ENCODE results near the gene ANG.
"Not testable (repeated sequence)": the region's sequence is repeated elsewhere in the genome, so short reads cannot be mapped to it uniquely, and the experiment has no call there.

Gene ANG

GRCh38 chr14:20726531-20726930 is 38.0 kb downstream of the ANG start:
- Histone ChIP-seq H3K4me1 (ENCODE audit: control insufficient read depth, insufficient read depth, low read length) (no peaks in the 10 kb centered on the region), H3K27ac (ENCODE audit: low read depth, low read length) (no peak overlapping the region), H3K9me3 (ENCODE audit: control insufficient read depth, insufficient read depth, low read length) (no peaks in the 10 kb centered on the region), H3K9ac (ENCODE audit: low read depth, low read length) (no peak overlapping the region), H3K36me3 (ENCODE audit: control insufficient read depth, insufficient read depth, low read length) (no peaks in the 10 kb centered on the region), H3K4me3 (ENCODE audit: low read depth, low read length) (no peak overlapping the region), H3K27me3 (ENCODE audit: control insufficient read depth, insufficient read depth, low read length) (no peaks in the 10 kb centered on the region)

GRCh38 chr14:20730891-20731290 is 42.3 kb downstream of the ANG start:
- Histone ChIP-seq H3K36me3 (ENCODE audit: control insufficient read depth, insufficient read depth, low read length) (no peaks in the 10 kb centered on the region), H3K27me3 (ENCODE audit: control insufficient read depth, insufficient read depth, low read length) (peaks cover 5% of the 10 kb centered on the region; the same call in 1 of the 2 replicates), H3K27ac (ENCODE audit: low read depth, low read length) (no peak overlapping the region), H3K9me3 (ENCODE audit: control insufficient read depth, insufficient read depth, low read length) (no peaks in the 10 kb centered on the region), H3K9ac (ENCODE audit: low read depth, low read length) (no peak overlapping the region), H3K4me1 (ENCODE audit: control insufficient read depth, insufficient read depth, low read length) (no peaks in the 10 kb centered on the region; the same call in 1 of the 2 replicates), H3K4me3 (ENCODE audit: low read depth, low read length) (no peak overlapping the region)

- no peak overlapping the region for H3K4me3 ChIP-seq (ENCODE audit: low read depth, low read length)
- H3K9ac ChIP-seq (ENCODE audit: low read depth, low read length) = no peak overlapping the region
- no peaks in the 10 kb centered on the region for H3K9me3 ChIP-seq (ENCODE audit: control insufficient read depth, insufficient read depth, low read length)
- H3K4me1 ChIP-seq (ENCODE audit: control insufficient read depth, insufficient read depth, low read length) = no peaks in the 10 kb centered on the region; the same call in 1 of the 2 replicates
- H3K27ac ChIP-seq (ENCODE audit: low read depth, low read length) = no peak overlapping the region
- peaks cover 5% of the 10 kb centered on the region; the same call in 1 of the 2 replicates for H3K27me3 ChIP-seq (ENCODE audit: control insufficient read depth, insufficient read depth, low read length)
- H3K36me3 ChIP-seq (ENCODE audit: control insufficient read depth, insufficient read depth, low read length) = no peaks in the 10 kb centered on the region
Observed at GRCh38 chr14:20732477-20732876, 43.9 kb downstream of the ANG start.

- Histone ChIP-seq H3K9me3 (ENCODE audit: control insufficient read depth, insufficient read depth, low read length) (no peaks in the 10 kb centered on the region), H3K27me3 (ENCODE audit: control insufficient read depth, insufficient read depth, low read length) (peaks cover 5% of the 10 kb centered on the region; the same call in 1 of the 2 replicates), H3K4me3 (ENCODE audit: low read depth, low read length) (no peak overlapping the region), H3K27ac (ENCODE audit: low read depth, low read length) (no peak overlapping the region), H3K36me3 (ENCODE audit: control insufficient read depth, insufficient read depth, low read length) (no peaks in the 10 kb centered on the region), H3K9ac (ENCODE audit: low read depth, low read length) (no peak overlapping the region), H3K4me1 (ENCODE audit: control insufficient read depth, insufficient read depth, low read length) (no peaks in the 10 kb centered on the region; the same call in 1 of the 2 replicates)
Observed at GRCh38 chr14:20732979-20733635, 44.5 kb downstream of the ANG start.

- Histone ChIP-seq H3K9ac (ENCODE audit: low read depth, low read length) (no peak overlapping the region), H3K9me3 (ENCODE audit: control insufficient read depth, insufficient read depth, low read length) (no peaks in the 10 kb centered on the region), H3K4me3 (ENCODE audit: low read depth, low read length) (no peak overlapping the region), H3K27ac (ENCODE audit: low read depth, low read length) (no peak overlapping the region), H3K36me3 (ENCODE audit: control insufficient read depth, insufficient read depth, low read length) (no peaks in the 10 kb centered on the region), H3K4me1 (ENCODE audit: control insufficient read depth, insufficient read depth, low read length) (no peaks in the 10 kb centered on the region; the same call in 1 of the 2 replicates), H3K27me3 (ENCODE audit: control insufficient read depth, insufficient read depth, low read length) (peaks cover 5% of the 10 kb centered on the region; the same call in 1 of the 2 replicates)
Observed at GRCh38 chr14:20733684-20734429, 45.3 kb downstream of the ANG start.

- Histone ChIP-seq H3K27ac (ENCODE audit: low read depth, low read length) (no peak overlapping the region), H3K9me3 (ENCODE audit: control insufficient read depth, insufficient read depth, low read length) (no peaks in the 10 kb centered on the region), H3K27me3 (ENCODE audit: control insufficient read depth, insufficient read depth, low read length) (peaks cover 5% of the 10 kb centered on the region; the same call in 1 of the 2 replicates), H3K9ac (ENCODE audit: low read depth, low read length) (no peak overlapping the region), H3K36me3 (ENCODE audit: control insufficient read depth, insufficient read depth, low read length) (no peaks in the 10 kb centered on the region), H3K4me1 (ENCODE audit: control insufficient read depth, insufficient read depth, low read length) (no peaks in the 10 kb centered on the region; the same call in 1 of the 2 replicates), H3K4me3 (ENCODE audit: low read depth, low read length) (no peak overlapping the region)
Observed at GRCh38 chr14:20734430-20734806, 45.9 kb downstream of the ANG start.

- not testable (repeated sequence) for H3K4me3 ChIP-seq (ENCODE audit: low read depth, low read length); H3K27me3 ChIP-seq (ENCODE audit: control insufficient read depth, insufficient read depth, low read length); H3K9me3 ChIP-seq (ENCODE audit: control insufficient read depth, insufficient read depth, low read length); H3K9ac ChIP-seq (ENCODE audit: low read depth, low read length); H3K4me1 ChIP-seq (ENCODE audit: control insufficient read depth, insufficient read depth, low read length); H3K27ac ChIP-seq (ENCODE audit: low read depth, low read length); H3K36me3 ChIP-seq (ENCODE audit: control insufficient read depth, insufficient read depth, low read length)
Observed at GRCh38 chr14:20738292-20738691, 49.7 kb downstream of the ANG start.

GRCh38 chr14:20742132-20742531 is 53.6 kb downstream of the ANG start:
- no peaks in the 10 kb centered on the region for H3K4me1 ChIP-seq (ENCODE audit: control insufficient read depth, insufficient read depth, low read length)
- H3K9ac ChIP-seq (ENCODE audit: low read depth, low read length) = no peak overlapping the region

GRCh38 chr14:20743556-20743955 is 55.0 kb downstream of the ANG start:
- Histone ChIP-seq H3K27me3 (ENCODE audit: control insufficient read depth, insufficient read depth, low read length) (no peaks in the 10 kb centered on the region), H3K4me1 (ENCODE audit: control insufficient read depth, insufficient read depth, low read length) (no peaks in the 10 kb centered on the region), H3K36me3 (ENCODE audit: control insufficient read depth, insufficient read depth, low read length) (no peaks in the 10 kb centered on the region), H3K27ac (ENCODE audit: low read depth, low read length) (no peak overlapping the region), H3K4me3 (ENCODE audit: low read depth, low read length) (no peak overlapping the region), H3K9me3 (ENCODE audit: control insufficient read depth, insufficient read depth, low read length) (no peaks in the 10 kb centered on the region), H3K9ac (ENCODE audit: low read depth, low read length) (no peak overlapping the region)

More at GRCh38 chr14:20742132-20742531, 53.6 kb downstream of the ANG start:
- Histone ChIP-seq H3K4me3 (ENCODE audit: low read depth, low read length) (no peak overlapping the region), H3K9me3 (ENCODE audit: control insufficient read depth, insufficient read depth, low read length) (no peaks in the 10 kb centered on the region), H3K36me3 (ENCODE audit: control insufficient read depth, insufficient read depth, low read length) (no peaks in the 10 kb centered on the region), H3K27ac (ENCODE audit: low read depth, low read length) (no peak overlapping the region), H3K27me3 (ENCODE audit: control insufficient read depth, insufficient read depth, low read length) (no peaks in the 10 kb centered on the region)

Measured in HUES48 (cell line).